Measurements from ENCODE around the gene FAM151A.
A peak's percentile ranks its signal among the peaks of the same experiment; 100 is the strongest.

FAM151A gene

DNA sequence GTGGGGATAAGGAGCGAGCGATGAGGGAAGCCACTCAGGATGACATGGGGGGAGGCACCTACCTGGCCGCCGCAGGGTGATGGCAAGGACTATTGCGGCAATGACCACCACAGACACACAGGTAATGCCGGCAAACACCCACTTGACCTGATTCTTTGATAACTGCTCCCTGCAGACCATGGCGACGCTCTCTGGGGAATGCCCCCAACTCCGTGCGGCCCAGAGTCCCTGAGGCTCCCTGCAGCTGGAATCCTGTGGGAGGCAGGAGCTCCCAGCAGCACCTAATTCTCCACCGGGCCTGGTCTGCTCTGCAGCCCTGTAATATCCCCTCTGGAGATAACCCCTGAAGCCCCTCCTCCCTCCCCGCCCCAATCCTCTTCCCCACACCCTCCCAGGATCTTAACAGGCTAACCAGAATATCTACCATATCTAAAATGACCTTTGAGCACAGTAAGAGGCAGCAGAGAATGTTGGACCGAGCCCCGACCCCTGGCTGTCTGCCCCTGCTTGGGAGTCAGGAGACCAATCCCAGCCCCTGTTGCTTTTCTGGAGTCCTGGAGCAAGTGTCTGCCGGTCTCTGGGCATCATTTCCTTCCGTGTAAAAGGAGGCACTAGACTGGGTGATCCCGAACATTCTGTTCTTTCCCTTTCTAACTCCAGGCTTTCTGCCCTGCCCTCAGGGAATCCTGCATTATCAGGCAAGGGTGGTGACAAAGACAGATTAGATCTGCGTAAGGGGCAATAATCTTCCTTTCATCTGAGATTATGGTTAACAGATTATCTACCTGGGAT is at the start of gene FAM151A:
Gene FAM151A (minus strand): TSS at position 310 of the 792 bp plus-strand sequence. CDS start 130 bp downstream, at position 180.
- Mint-ChIP-seq H3K4me3 (no peak within 1 kb of the TSS), H3K4me1 (no peaks in the 10 kb centered on the region)
- no peak for ATAC-seq

DNA sequence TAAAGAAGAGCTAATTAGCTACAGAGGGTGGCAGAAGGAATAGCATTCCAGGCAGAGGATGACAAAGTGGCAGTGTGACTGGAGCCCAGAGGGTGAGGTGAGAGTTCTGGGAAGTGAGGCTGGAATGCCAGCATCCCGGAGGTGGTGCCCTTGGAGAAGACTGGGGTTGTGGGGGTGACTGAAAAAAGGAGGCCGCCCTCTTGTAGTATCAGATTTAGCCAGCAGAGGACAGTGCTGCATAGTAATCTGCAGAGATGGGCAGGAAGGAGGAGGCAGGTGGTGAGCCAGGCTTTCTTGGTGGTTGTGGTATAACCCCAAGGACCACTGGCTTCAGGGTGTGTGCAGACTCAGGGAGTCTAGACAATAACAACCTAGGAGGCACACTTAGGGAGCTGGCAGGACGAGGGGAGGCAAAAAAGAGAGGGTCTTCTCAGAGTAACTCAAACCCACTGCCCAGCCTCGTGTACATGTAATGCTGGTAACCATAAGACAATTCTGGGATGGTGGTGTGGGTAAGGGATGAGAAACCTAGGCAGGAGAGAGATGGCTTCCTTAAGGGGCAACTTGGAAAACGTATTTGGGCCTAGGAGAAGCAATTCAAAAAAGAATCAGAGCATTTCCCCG is 48.8 kb upstream of the FAM151A start:
- ATAC-seq (peak; percentile 95), DNase-seq (peak; percentile 76)
- no peaks in the 10 kb centered on the region for H3K36me3 Mint-ChIP-seq (ENCODE audit: low read depth)
- H3K4me3 Mint-ChIP-seq: no peak overlapping the region
- no peaks in the 10 kb centered on the region for H3K27me3 Mint-ChIP-seq
- H3K4me1 Mint-ChIP-seq: peaks cover 3% of the 10 kb centered on the region
- no peaks in the 10 kb centered on the region for H3K9me3 Mint-ChIP-seq
- H3K27ac Mint-ChIP-seq: no peak overlapping the region

More for the DNA sequence above, at the start of gene FAM151A:
- no peaks in the 10 kb centered on the region for H3K27me3 Mint-ChIP-seq
- H3K36me3 Mint-ChIP-seq (ENCODE audit: low read depth): no peaks in the 10 kb centered on the region
- H3K27ac Mint-ChIP-seq: no peak within 1 kb of the TSS
- DNase-seq: no peak
- H3K9me3 Mint-ChIP-seq: no peaks in the 10 kb centered on the region

DNA sequence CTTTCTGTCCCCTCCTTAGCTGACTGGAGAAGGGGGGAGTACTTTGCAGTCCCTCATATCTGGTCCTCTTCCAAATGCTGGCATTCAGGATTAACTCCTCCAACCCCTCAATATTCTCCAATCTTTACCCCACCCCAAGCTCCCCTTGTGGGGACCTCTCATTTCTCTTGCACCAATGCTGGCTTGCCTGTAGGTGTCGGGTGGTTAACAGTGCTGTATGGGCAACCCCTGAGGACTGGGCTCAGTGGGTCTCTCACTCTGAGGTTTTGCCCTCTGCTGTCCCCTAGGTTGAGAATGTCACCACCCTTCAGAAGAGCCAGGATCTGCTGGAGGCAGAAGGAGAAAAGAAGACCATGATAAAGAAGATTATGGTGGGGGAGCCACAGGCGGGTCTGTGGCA is 45.2 kb upstream of the FAM151A start:
- DNase-seq: no peak
- no peaks in the 10 kb centered on the region for H3K27me3 Mint-ChIP-seq

DNA sequence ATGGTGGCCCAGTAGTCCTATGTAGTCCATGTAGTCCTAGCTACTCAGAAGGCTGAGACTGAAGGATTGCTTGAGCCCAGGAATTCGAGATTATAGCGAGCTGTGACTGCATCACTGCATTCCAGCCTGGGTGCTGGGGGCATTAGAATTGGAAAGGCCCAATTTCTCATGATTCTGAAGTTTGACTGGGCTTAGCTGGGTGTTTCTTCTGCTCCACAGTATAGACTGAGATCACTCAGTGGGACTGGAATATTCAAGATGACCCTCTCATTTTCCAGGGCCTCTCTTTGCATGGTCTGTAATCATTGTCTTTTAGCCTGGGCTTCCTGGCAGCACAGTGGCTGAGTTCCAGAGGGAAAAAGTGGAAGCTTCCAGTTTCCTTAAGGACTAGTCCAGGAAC is 44.5 kb upstream of the FAM151A start:
- Mint-ChIP-seq H3K4me3 (no peak overlapping the region), H3K36me3 (ENCODE audit: low read depth) (no peaks in the 10 kb centered on the region), H3K27ac (no peak overlapping the region), H3K9me3 (no peaks in the 10 kb centered on the region), H3K27me3 (no peaks in the 10 kb centered on the region), H3K4me1 (peaks cover 3% of the 10 kb centered on the region)
- DNase-seq (no peak), ATAC-seq (no peak)

More for the DNA sequence above, 45.2 kb upstream of the FAM151A start:
- no peak overlapping the region for H3K4me3 Mint-ChIP-seq
- peaks cover 3% of the 10 kb centered on the region for H3K4me1 Mint-ChIP-seq
- ATAC-seq: no peak
- no peak overlapping the region for H3K27ac Mint-ChIP-seq
- no peaks in the 10 kb centered on the region for H3K9me3 Mint-ChIP-seq
- no peaks in the 10 kb centered on the region for H3K36me3 Mint-ChIP-seq (ENCODE audit: low read depth)

DNA sequence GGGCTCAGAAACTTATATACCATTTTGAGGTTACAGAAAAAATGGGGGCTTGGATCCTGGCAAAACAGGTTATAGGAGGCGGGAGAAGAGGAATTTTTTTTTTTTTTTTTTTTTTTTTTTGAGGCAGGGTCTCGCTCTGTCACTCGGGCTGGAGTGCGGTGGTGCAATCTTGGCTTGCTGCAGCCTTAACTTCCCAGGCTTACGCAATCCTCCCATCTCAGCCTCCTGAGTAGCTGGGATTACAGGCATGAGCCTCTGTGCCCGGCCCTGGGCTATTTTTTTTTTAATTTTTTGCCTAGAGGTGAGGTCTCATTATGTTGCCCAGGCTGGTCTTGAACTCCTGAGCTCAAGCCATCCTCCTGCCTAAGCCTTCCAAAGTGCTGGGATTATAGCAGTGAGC is 43.0 kb upstream of the FAM151A start:
- Mint-ChIP-seq H3K9me3 (no peaks in the 10 kb centered on the region), H3K27me3 (no peaks in the 10 kb centered on the region), H3K36me3 (ENCODE audit: low read depth) (no peaks in the 10 kb centered on the region), H3K4me1 (no peaks in the 10 kb centered on the region), H3K4me3 (no peak overlapping the region), H3K27ac (no peak overlapping the region)
- DNase-seq (no peak), ATAC-seq (no peak)

DNA sequence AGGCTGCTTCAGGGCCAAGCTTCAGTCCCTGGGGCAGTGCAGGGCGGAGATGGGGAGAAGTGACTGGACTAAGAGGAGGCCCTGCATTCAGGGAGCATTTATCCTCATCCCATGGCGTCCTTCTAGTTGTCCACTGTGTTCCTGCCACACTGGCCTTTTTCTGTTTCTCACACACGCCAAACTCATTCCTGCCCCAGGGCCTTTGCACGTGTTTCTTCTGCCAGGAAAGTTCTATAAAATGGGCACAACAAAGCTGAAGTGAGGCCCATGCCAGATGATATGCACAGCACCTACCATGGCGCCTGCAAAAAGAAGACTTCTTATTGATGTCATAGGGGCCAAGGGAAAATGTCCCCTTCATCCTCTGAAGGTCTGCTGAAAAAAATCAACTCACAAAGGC is 42.5 kb upstream of the FAM151A start:
- no peak overlapping the region for H3K27ac Mint-ChIP-seq
- DNase-seq: no peak
- H3K4me1 Mint-ChIP-seq: no peaks in the 10 kb centered on the region
- no peaks in the 10 kb centered on the region for H3K9me3 Mint-ChIP-seq
- no peaks in the 10 kb centered on the region for H3K27me3 Mint-ChIP-seq
- no peak overlapping the region for H3K4me3 Mint-ChIP-seq
- ATAC-seq: no peak
- H3K36me3 Mint-ChIP-seq (ENCODE audit: low read depth): no peaks in the 10 kb centered on the region

DNA sequence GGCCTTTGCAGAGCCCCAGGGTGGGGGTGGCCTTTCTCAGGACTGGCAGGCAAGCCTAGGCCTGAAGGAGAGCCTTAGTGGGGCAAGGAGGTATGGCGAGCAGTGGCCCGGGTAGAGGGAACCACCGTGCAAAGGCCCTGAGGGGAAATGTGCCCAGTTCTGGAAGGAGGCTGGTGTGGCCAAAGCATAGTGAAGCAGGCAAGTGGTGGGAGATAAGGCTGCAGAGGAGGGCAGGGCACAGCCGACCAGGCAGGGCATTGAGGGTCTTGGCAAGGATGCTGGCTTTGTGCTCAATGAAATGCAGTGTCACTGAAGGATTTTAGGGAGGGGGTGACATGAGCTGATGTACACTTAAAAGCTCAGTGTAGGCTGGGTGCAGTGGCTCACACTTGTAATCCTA is 41.0 kb upstream of the FAM151A start:
- DNase-seq: no peak
- ATAC-seq: no peak
- H3K4me1 Mint-ChIP-seq: no peaks in the 10 kb centered on the region
- no peaks in the 10 kb centered on the region for H3K36me3 Mint-ChIP-seq (ENCODE audit: low read depth)
- no peaks in the 10 kb centered on the region for H3K27me3 Mint-ChIP-seq
- peaks cover 5% of the 10 kb centered on the region for H3K9me3 Mint-ChIP-seq
- no peak overlapping the region for H3K27ac Mint-ChIP-seq
- no peak overlapping the region for H3K4me3 Mint-ChIP-seq

DNA sequence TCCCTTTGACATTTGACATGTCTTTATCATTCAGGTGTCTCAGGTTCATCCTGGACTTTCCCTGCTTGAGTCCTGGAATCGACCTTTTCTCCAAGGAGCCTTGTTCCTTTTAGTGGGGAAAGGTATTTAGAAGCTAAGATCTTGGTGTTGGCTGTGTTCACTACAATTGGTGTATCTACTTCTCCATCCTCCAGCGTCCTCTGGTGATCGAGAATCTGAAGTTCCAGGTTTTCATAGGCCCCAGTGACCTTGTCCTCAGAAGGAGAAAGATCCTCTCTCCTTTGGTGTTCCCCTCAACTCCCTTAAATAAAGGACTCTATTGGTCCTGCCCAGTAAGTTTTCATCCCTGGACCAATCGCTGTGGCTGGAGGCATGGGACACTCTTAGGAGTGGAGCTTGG is 40.4 kb upstream of the FAM151A start:
- Mint-ChIP-seq H3K4me3 (no peak overlapping the region), H3K27ac (no peak overlapping the region), H3K27me3 (no peaks in the 10 kb centered on the region), H3K36me3 (ENCODE audit: low read depth) (no peaks in the 10 kb centered on the region), H3K9me3 (peaks cover 5% of the 10 kb centered on the region), H3K4me1 (no peaks in the 10 kb centered on the region)
- DNase-seq (no peak), ATAC-seq (no peak)

DNA sequence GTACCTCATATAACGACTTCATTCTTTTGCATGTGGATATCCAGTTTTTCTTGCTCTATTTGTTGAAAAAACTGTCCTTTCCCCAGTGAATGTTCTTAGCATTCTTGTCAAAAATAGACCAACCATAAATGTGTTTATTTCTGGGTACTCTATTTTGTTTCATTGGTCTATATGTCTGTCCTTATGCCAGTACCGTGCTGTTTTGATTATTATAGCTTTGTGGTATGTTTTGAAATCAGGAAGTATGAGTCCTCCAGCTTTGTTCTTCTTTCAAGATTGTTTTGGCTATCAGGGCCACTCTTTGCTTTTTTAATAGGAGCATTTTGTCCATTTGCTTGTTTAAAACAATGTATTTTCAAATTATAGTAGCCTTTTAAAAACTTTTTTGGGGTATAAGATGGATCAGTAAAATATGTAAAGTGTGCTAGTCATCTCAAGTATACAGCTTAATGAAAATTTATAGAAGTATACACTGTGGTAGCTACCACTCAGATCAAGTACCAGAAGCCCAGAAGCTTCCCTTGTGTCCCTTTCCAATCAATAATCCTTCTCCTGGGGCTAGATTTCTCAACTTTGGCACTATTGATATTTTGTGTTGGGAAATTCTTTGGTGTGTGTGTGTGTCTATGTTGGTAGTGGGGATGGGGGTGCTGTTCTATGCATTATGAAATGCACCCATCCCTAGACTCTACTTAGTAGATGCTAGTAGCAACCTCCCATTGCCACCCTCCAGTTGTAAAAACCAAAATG is 35.0 kb upstream of the FAM151A start:
- DNase-seq: no peak
- H3K36me3 Mint-ChIP-seq (ENCODE audit: low read depth): no peaks in the 10 kb centered on the region
- no peak for ATAC-seq
- peaks cover 5% of the 10 kb centered on the region for H3K9me3 Mint-ChIP-seq
- no peak overlapping the region for H3K4me3 Mint-ChIP-seq
- no peak overlapping the region for H3K27ac Mint-ChIP-seq
- H3K4me1 Mint-ChIP-seq: no peaks in the 10 kb centered on the region
- H3K27me3 Mint-ChIP-seq: no peaks in the 10 kb centered on the region

DNA sequence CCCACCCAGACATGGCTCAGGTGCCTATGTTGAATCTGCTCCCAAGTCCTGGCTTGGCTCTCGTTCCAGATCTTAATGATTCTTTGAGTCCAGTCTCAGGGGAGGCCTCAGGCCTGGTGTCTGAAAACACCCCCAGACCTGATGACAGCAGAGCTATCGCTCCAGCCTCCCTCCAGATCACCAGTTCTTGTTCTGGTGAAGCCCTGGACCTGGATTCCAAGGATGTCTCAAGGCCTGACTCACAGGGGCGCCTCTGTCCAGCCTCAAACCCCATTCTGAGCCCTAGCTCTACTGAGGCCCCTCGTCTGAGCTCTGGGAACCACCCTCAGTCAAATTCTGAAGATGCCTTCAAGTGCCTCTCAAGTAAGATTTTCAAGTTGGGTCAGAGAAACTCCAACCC is 29.7 kb upstream of the FAM151A start:
- Mint-ChIP-seq H3K27me3 (peaks cover 7% of the 10 kb centered on the region), H3K36me3 (ENCODE audit: low read depth) (no peaks in the 10 kb centered on the region), H3K4me3 (no peak overlapping the region), H3K4me1 (no peaks in the 10 kb centered on the region), H3K9me3 (no peaks in the 10 kb centered on the region), H3K27ac (no peak overlapping the region)
- ATAC-seq (no peak), DNase-seq (no peak)

DNA sequence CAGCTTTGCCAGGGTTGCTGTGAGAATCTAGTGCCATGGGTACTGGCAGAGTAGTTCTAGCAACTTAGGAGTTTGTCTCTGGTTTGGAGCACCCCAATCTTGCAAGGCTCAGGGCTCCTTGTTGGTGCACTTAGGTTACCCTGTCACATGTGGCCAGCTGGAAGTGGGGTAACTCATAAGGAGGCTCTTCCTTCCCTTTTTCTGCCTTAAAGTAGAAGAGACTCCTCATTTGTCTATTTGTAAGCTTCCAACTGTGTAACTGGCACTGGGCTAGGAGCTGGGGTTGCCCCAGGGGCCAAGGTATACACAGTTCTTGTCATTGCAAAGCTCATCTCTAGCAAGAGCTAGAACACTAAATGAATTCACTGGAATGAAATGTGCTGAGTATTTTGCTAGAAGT is 28.8 kb upstream of the FAM151A start:
- ATAC-seq (no peak), DNase-seq (no peak)
- H3K4me3 Mint-ChIP-seq: no peak overlapping the region
- no peaks in the 10 kb centered on the region for H3K36me3 Mint-ChIP-seq (ENCODE audit: low read depth)
- H3K9me3 Mint-ChIP-seq: no peaks in the 10 kb centered on the region
- H3K27me3 Mint-ChIP-seq: peaks cover 7% of the 10 kb centered on the region
- no peaks in the 10 kb centered on the region for H3K4me1 Mint-ChIP-seq
- no peak overlapping the region for H3K27ac Mint-ChIP-seq

DNA sequence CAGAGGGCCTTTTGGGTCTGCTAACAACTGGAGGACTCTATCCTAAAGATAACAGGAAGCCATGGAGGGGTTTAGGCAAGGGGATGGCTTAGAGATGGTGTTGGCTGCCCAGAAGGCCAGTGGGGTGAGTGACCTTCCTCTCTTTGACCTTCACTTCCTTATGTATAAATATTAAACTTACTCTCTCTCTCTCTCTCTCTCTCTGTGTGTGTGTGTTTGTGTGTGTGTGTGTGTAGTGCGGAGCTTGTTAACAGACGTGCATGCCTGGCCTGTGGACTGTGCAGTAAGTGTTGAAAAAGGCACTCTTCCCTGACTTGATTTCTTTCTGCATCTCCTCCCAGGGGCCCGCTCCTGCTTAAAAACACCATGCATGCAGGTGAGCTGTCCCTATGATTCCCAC is 28.3 kb upstream of the FAM151A start:
- Mint-ChIP-seq H3K36me3 (ENCODE audit: low read depth) (no peaks in the 10 kb centered on the region), H3K27ac (no peak overlapping the region), H3K27me3 (peaks cover 7% of the 10 kb centered on the region), H3K4me1 (no peaks in the 10 kb centered on the region), H3K4me3 (no peak overlapping the region), H3K9me3 (no peaks in the 10 kb centered on the region)
- DNase-seq (no peak), ATAC-seq (no peak)

DNA sequence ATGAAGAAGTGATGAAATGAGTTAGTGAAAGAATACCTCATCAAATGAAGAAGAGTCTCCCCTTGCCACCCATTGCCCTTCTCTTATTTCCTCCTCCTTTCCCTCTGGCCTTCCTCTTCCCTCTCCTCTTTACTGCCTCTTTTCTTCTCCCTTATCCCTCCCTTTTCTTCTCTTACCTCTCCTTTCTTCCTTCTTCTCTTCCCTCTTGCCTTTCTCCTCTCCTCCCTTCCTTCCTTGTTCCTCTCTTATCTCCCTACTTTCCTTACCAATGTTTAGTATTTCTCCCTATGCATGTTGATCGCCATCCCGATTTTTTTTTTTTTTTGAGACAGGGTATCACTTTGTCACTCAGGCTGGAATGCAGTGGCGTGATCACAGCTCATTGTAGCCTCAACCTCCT is 27.1 kb upstream of the FAM151A start:
- H3K36me3 Mint-ChIP-seq (ENCODE audit: low read depth): no peaks in the 10 kb centered on the region
- no peak overlapping the region for H3K27ac Mint-ChIP-seq

DNA sequence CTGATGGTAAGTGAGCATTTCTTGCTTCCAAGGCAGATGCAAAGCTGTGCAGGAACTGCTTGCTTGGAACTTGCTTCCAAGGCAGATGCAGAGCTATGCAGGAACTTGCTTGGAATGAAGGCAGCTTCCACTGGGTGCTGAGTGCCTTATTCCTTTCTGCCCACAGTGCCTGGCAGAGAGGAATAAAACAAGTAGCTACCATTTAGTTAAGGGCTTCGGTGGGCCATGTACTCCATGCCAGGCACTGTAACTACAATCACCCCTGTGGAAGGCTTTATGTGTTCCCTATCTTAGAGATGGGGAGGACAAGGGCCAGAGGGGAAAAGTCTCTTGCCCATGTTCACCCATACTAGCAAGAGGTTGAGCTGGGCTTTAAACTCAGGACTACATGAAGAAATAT is 26.6 kb upstream of the FAM151A start:
- Mint-ChIP-seq H3K36me3 (ENCODE audit: low read depth) (no peaks in the 10 kb centered on the region), H3K4me1 (no peaks in the 10 kb centered on the region), H3K27me3 (peaks cover 7% of the 10 kb centered on the region), H3K4me3 (no peak overlapping the region), H3K27ac (no peak overlapping the region), H3K9me3 (no peaks in the 10 kb centered on the region)
- DNase-seq: no peak
- no peak for ATAC-seq

More for the DNA sequence above, 27.1 kb upstream of the FAM151A start:
- H3K4me1 Mint-ChIP-seq: no peaks in the 10 kb centered on the region
- no peak overlapping the region for H3K4me3 Mint-ChIP-seq
- peaks cover 7% of the 10 kb centered on the region for H3K27me3 Mint-ChIP-seq
- ATAC-seq: no peak
- H3K9me3 Mint-ChIP-seq: no peaks in the 10 kb centered on the region
- DNase-seq: no peak
